Daoy (cell line): ENCODE data around the gene CSNK2A2. TPM values are rescaled to one million over a fixed set of nuclear protein-coding genes. Genes with fewer than 3 reads are reported as not detected.

Source experiments
- DNase-seq: peaks from one replicate; pipeline ENCODE4 v3.0.0-alpha.2; 2015; ENCODE audit warnings: low read depth
- total RNA-seq: library from RNA; depleted of rRNA; stranded (reverse); fragments of >200 nt; shearing (Covaris generic); gene quantifications from 2 replicates; pipeline ENCODE4 v1.2.3, GENCODE V29; 2014

The CSNK2A2 gene
- total RNA-seq, 1 experiment from 2014 or later: 16.1 TPM

- DNase-seq: no peak
Measured at GRCh38 chr16:58198803-58199411, 1.0 kb upstream of the CSNK2A2 start.

GRCh38 chr16:58197314-58198012, 443 bp downstream of the CSNK2A2 start:
- DNase-seq: no peak

GRCh38 chr16:58196898-58197313, 1.0 kb downstream of the CSNK2A2 start:
- no peak for DNase-seq

GRCh38 chr16:58195771-58196170, 2.1 kb downstream of the CSNK2A2 start:
- no peak for DNase-seq

- DNase-seq: no peak
Measured at GRCh38 chr16:58195344-58195743, 2.6 kb downstream of the CSNK2A2 start.

GRCh38 chr16:58194790-58195189, 3.1 kb downstream of the CSNK2A2 start:
- DNase-seq: no peak

- DNase-seq: no peak
Measured at GRCh38 chr16:58187665-58188421, 10.1 kb downstream of the CSNK2A2 start.

- no peak for DNase-seq
Measured at GRCh38 chr16:58187092-58187491, 10.8 kb downstream of the CSNK2A2 start.

GRCh38 chr16:58186176-58186944, 11.5 kb downstream of the CSNK2A2 start:
- no peak for DNase-seq

GRCh38 chr16:58177353-58177710, 20.6 kb downstream of the CSNK2A2 start:
- no peak for DNase-seq

- DNase-seq: no peak
Measured at GRCh38 chr16:58176608-58177352, 21.1 kb downstream of the CSNK2A2 start.

- no peak for DNase-seq
Measured at GRCh38 chr16:58170223-58170622, 27.7 kb downstream of the CSNK2A2 start.

GRCh38 chr16:58160855-58161254, 37.1 kb downstream of the CSNK2A2 start:
- DNase-seq: no peak

GRCh38 chr16:58158725-58159124, 39.2 kb downstream of the CSNK2A2 start:
- no peak for DNase-seq

GRCh38 chr16:58157951-58158540, 39.9 kb downstream of the CSNK2A2 start:
- no peak for DNase-seq

- no peak for DNase-seq
Measured at GRCh38 chr16:58157239-58157638, 40.7 kb downstream of the CSNK2A2 start.

- no peak for DNase-seq
Measured at GRCh38 chr16:58155839-58156238, 42.1 kb downstream of the CSNK2A2 start.

GRCh38 chr16:58154345-58154744, 43.6 kb downstream of the CSNK2A2 start:
- DNase-seq: no peak

GRCh38 chr16:58152246-58152868, 45.5 kb downstream of the CSNK2A2 start:
- DNase-seq: no peak

GRCh38 chr16:58148526-58148925, 49.4 kb downstream of the CSNK2A2 start:
- no peak for DNase-seq

GRCh38 chr16:58148099-58148498, 49.8 kb downstream of the CSNK2A2 start:
- no peak for DNase-seq
